GM20000 (cell line): ENCODE results near the gene DNAH3.

Source experiments
- DNase-seq: peaks from one replicate; pipeline ENCODE4 v3.0.0; 2012; ENCODE audit warnings: low spot score
- TF ChIP-seq, protein P1 (sequence below): IDR thresholded peaks from 2 replicates; pipeline ENCODE4 v1.5.1; 2012; ENCODE audit warnings: mild to moderate bottlenecking, control low read depth; ENCODE audit errors: extremely low read depth, missing control alignments

Gene DNAH3

DNA sequence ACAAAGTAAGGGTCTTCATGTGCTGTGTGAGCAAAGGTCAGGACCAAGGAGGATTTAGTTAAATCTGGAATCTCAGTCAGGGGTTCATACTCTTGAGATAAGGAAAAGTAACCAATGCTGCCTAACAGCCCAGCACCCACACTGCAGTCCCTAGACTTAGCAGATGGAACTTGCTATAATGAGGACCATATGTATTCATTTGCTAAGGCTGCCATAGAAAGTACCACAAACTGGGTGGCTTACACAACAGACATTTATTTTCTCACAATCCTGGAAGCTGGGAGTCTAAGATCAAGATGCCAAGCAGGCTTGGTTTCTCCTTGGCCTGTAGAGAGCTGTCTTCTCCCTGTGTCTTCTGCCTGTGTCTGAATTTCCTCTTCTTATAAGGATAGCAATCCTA lies 40.0 kb upstream of the DNAH3 start:
- DNase-seq: no peak

DNA sequence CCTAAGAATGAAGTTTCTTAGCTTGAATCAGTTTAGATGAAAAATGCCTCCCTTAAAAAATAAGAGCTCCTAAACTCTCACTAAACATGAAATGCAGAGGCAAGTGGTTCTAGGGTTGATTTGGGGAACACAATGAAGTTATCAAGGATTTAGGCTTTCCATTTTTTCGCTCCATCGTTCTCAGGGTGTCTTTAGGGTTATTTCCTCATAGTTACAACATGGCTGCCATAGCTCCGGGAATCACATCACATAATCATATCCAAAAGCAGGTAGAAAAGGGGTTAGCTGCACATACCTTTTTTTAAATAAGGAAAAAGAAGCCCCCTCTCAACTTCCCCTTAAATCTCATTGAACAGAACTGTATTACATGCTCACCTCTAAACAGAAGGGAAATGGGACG lies 39.4 kb upstream of the DNAH3 start:
- TF ChIP-seq, protein P1, sequence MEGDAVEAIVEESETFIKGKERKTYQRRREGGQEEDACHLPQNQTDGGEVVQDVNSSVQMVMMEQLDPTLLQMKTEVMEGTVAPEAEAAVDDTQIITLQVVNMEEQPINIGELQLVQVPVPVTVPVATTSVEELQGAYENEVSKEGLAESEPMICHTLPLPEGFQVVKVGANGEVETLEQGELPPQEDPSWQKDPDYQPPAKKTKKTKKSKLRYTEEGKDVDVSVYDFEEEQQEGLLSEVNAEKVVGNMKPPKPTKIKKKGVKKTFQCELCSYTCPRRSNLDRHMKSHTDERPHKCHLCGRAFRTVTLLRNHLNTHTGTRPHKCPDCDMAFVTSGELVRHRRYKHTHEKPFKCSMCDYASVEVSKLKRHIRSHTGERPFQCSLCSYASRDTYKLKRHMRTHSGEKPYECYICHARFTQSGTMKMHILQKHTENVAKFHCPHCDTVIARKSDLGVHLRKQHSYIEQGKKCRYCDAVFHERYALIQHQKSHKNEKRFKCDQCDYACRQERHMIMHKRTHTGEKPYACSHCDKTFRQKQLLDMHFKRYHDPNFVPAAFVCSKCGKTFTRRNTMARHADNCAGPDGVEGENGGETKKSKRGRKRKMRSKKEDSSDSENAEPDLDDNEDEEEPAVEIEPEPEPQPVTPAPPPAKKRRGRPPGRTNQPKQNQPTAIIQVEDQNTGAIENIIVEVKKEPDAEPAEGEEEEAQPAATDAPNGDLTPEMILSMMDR: no peak
- DNase-seq: no peak

More for the DNA sequence above, 40.0 kb upstream of the DNAH3 start:
- TF ChIP-seq, protein P1: no peak

- TF ChIP-seq, protein P1: no peak
- no peak for DNase-seq
These were observed 38.7 kb upstream of the DNAH3 start for GRCh38 chr16:21189311-21189710.

DNA sequence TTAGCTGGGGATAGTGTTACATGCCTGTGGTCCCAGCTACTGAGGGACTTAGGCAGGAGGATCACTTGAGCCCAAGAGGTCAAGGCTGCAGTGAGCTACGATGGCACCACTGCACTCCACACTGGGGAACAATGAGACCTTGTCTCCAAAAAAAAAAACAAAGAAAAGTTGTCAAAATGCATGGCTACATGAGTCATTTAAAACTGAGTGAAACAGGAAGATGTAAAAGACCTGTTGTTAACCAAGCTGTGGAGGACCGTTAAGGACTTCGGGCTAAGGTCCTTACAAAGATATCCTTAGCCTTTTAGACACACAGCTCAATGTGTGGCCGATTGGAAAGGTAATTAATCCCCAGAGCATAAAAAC lies 35.7 kb upstream of the DNAH3 start:
- no peak for DNase-seq
- TF ChIP-seq, protein P1: no peak

- TF ChIP-seq, protein P1: no peak
These were observed 35.1 kb upstream of the DNAH3 start for GRCh38 chr16:21185659-21186325.

DNA sequence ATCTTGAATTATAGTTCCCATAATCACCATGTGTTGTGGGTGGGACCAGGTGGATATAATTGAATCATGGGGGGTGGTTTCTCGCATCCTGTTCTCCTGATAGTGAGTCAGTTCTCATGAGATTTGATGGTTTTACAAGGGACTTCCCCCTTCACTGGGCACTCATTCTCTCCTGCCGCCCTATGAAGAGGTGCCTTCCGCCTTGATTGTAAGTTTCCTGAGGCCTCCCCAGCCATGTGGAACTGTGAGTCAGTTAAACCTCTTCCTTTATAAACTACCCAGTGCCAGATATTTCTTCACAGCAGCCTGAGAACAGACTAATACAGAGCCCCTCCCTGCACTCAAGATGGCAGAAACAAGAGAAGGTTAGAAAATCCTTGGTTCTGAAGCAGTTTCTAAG lies 34.2 kb upstream of the DNAH3 start:
- TF ChIP-seq, protein P1: no peak

More at GRCh38 chr16:21185659-21186325, 35.1 kb upstream of the DNAH3 start:
- no peak for DNase-seq

GRCh38 chr16:21183995-21184394 lies 33.3 kb upstream of the DNAH3 start:
- TF ChIP-seq, protein P1: no peak
- no peak for DNase-seq

More for the DNA sequence above, 34.2 kb upstream of the DNAH3 start:
- DNase-seq: no peak
